GM19193 (cell line): ENCODE data around the gene RASGRP2.

Experiments
- POLR2A ChIP-seq: IDR thresholded peaks from 4 replicates; pipeline ENCODE4 v1.6.1; 2011; ENCODE audit not compliant: insufficient read depth, insufficient read length; ENCODE audit errors: extremely low read depth

RASGRP2 gene

GRCh38 chr11:64742087-64742888, 1.7 kb downstream of the RASGRP2 start:
- no peak for TF ChIP-seq POLR2A

GRCh38 chr11:64741375-64742086, 2.4 kb downstream of the RASGRP2 start:
- TF ChIP-seq POLR2A, result no peak

GRCh38 chr11:64739871-64740270, 4.1 kb downstream of the RASGRP2 start:
- TF ChIP-seq POLR2A, result no peak

- no peak for TF ChIP-seq POLR2A
Measured at GRCh38 chr11:64736654-64737053, 7.3 kb downstream of the RASGRP2 start.

- TF ChIP-seq POLR2A, result no peak
Measured at GRCh38 chr11:64735725-64736259, 8.2 kb downstream of the RASGRP2 start.

- TF ChIP-seq POLR2A, result no peak
Measured at GRCh38 chr11:64734811-64735724, 8.9 kb downstream of the RASGRP2 start.

GRCh38 chr11:64731601-64732000, 12.3 kb downstream of the RASGRP2 start:
- no peak for TF ChIP-seq POLR2A

- no peak for TF ChIP-seq POLR2A
Measured at GRCh38 chr11:64729851-64730382, 14.0 kb downstream of the RASGRP2 start.

GRCh38 chr11:64728757-64729365, 15.1 kb downstream of the RASGRP2 start:
- TF ChIP-seq POLR2A, result no peak

- TF ChIP-seq POLR2A, result no peak
Measured at GRCh38 chr11:64726867-64727530, 16.9 kb downstream of the RASGRP2 start.

GRCh38 chr11:64726211-64726641, 17.7 kb downstream of the RASGRP2 start:
- no peak for TF ChIP-seq POLR2A

GRCh38 chr11:64724863-64725532, 18.9 kb downstream of the RASGRP2 start:
- no peak for TF ChIP-seq POLR2A

GRCh38 chr11:64723907-64724862, 19.8 kb downstream of the RASGRP2 start:
- TF ChIP-seq POLR2A, result no peak
